Ishikawa (cell line): ENCODE data around the gene AKR1B1.

Source experiments
- CEBPB ChIP-seq: IDR thresholded peaks from 2 replicates; pipeline ENCODE4 v1.6.1; 2012
- CREB1 ChIP-seq: IDR thresholded peaks from 2 replicates; pipeline ENCODE4 v1.6.1; 2012; ENCODE audit warnings: low read depth
- EGR1 ChIP-seq: IDR thresholded peaks from 2 replicates; pipeline ENCODE4 v1.6.1; 2012
- EP300 ChIP-seq: IDR thresholded peaks from 2 replicates; pipeline ENCODE4 v1.6.1; 2012; ENCODE audit warnings: borderline replicate concordance
- FOXM1 ChIP-seq: IDR thresholded peaks from 2 replicates; pipeline ENCODE4 v1.6.1; 2012; ENCODE audit warnings: low read depth, borderline replicate concordance
- NFIC ChIP-seq: IDR thresholded peaks from 2 replicates; pipeline ENCODE4 v1.6.1; 2012
- RAD21 ChIP-seq: IDR thresholded peaks from 2 replicates; pipeline ENCODE4 v1.6.1; 2012; ENCODE audit warnings: low read depth
- TAF1 ChIP-seq: IDR thresholded peaks from 2 replicates; pipeline ENCODE4 v1.6.1; 2012; ENCODE audit warnings: low read depth, mild to moderate bottlenecking
- TEAD4 ChIP-seq: IDR thresholded peaks from 2 replicates; pipeline ENCODE4 v1.6.1; 2012
- YY1 ChIP-seq: IDR thresholded peaks from 2 replicates; pipeline ENCODE4 v1.6.1; 2012; ENCODE audit warnings: low read depth
- TF ChIP-seq, protein P1 (sequence below): IDR thresholded peaks from 2 replicates; pipeline ENCODE4 v1.6.1; 2012; ENCODE audit warnings: low read depth, mild to moderate bottlenecking
- TF ChIP-seq, protein P2 (sequence below): IDR thresholded peaks from 2 replicates; pipeline ENCODE4 v1.6.1; 2012
- TF ChIP-seq, protein P3 (sequence below): IDR thresholded peaks from 2 replicates; pipeline ENCODE4 v1.6.1; 2012

DNA sequence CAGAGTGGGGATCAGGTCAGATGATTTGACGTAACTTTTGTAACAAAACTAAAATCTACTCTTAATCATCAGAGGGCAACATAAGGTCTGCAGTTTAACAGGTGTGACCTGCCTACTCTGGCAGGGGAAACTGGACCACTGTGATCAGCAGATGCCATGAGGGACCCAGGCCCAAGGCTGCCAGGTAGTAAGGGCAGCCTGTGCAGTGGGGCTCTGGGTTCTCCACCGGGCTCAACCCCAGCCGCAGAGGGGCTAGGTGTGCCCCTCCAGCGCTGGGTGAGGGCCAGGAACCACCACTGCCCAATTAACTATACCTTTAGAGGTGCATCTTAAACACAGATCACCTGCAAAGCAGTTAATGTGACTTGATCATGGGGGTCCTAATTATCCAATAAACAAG lies 17.6 kb downstream of the AKR1B1 start:
- TF ChIP-seq EP300, result no peak
- TF ChIP-seq, protein P1, sequence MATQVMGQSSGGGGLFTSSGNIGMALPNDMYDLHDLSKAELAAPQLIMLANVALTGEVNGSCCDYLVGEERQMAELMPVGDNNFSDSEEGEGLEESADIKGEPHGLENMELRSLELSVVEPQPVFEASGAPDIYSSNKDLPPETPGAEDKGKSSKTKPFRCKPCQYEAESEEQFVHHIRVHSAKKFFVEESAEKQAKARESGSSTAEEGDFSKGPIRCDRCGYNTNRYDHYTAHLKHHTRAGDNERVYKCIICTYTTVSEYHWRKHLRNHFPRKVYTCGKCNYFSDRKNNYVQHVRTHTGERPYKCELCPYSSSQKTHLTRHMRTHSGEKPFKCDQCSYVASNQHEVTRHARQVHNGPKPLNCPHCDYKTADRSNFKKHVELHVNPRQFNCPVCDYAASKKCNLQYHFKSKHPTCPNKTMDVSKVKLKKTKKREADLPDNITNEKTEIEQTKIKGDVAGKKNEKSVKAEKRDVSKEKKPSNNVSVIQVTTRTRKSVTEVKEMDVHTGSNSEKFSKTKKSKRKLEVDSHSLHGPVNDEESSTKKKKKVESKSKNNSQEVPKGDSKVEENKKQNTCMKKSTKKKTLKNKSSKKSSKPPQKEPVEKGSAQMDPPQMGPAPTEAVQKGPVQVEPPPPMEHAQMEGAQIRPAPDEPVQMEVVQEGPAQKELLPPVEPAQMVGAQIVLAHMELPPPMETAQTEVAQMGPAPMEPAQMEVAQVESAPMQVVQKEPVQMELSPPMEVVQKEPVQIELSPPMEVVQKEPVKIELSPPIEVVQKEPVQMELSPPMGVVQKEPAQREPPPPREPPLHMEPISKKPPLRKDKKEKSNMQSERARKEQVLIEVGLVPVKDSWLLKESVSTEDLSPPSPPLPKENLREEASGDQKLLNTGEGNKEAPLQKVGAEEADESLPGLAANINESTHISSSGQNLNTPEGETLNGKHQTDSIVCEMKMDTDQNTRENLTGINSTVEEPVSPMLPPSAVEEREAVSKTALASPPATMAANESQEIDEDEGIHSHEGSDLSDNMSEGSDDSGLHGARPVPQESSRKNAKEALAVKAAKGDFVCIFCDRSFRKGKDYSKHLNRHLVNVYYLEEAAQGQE, result no peak
- TF ChIP-seq, protein P2, sequence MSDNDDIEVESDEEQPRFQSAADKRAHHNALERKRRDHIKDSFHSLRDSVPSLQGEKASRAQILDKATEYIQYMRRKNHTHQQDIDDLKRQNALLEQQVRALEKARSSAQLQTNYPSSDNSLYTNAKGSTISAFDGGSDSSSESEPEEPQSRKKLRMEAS, result no peak
- no peak for TF ChIP-seq CEBPB
- TF ChIP-seq, protein P3, sequence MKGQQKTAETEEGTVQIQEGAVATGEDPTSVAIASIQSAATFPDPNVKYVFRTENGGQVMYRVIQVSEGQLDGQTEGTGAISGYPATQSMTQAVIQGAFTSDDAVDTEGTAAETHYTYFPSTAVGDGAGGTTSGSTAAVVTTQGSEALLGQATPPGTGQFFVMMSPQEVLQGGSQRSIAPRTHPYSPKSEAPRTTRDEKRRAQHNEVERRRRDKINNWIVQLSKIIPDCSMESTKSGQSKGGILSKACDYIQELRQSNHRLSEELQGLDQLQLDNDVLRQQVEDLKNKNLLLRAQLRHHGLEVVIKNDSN, result no peak
- TF ChIP-seq TAF1, result no peak
- TF ChIP-seq RAD21, result no peak
- TF ChIP-seq FOXM1, result no peak
- no peak for TF ChIP-seq NFIC
- TF ChIP-seq EGR1, result no peak
- no peak for TF ChIP-seq YY1
- TF ChIP-seq TEAD4, result no peak
- no peak for TF ChIP-seq CREB1
